GM12874 (cell line): Measurements from ENCODE around the gene SLC43A1.

Source experiments
- TF ChIP-seq, protein P1 (sequence below): IDR thresholded peaks from 2 replicates; pipeline ENCODE4 v1.5.1; 2011; ENCODE audit warnings: low read depth, mild to moderate bottlenecking, control low read depth, low read length, moderate library complexity; ENCODE audit not compliant: insufficient read depth

SLC43A1 gene

DNA sequence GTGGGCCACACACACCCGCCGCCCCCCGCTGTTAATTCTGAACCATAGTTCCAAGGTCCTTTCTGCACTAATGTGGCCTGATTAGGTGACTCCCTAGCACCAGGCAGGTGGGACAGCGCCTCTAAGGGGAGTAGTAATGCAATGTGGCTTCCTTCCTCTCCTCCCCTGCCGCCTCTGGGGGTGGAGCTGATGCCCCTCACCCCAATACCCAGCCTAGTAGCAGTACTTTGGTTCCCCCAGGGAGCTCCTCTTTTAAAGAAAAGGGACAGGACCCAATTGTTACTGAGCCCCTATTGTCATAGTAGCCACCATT, 40.7 kb downstream of the SLC43A1 start:
- TF ChIP-seq, protein P1, sequence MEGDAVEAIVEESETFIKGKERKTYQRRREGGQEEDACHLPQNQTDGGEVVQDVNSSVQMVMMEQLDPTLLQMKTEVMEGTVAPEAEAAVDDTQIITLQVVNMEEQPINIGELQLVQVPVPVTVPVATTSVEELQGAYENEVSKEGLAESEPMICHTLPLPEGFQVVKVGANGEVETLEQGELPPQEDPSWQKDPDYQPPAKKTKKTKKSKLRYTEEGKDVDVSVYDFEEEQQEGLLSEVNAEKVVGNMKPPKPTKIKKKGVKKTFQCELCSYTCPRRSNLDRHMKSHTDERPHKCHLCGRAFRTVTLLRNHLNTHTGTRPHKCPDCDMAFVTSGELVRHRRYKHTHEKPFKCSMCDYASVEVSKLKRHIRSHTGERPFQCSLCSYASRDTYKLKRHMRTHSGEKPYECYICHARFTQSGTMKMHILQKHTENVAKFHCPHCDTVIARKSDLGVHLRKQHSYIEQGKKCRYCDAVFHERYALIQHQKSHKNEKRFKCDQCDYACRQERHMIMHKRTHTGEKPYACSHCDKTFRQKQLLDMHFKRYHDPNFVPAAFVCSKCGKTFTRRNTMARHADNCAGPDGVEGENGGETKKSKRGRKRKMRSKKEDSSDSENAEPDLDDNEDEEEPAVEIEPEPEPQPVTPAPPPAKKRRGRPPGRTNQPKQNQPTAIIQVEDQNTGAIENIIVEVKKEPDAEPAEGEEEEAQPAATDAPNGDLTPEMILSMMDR = no peak

DNA sequence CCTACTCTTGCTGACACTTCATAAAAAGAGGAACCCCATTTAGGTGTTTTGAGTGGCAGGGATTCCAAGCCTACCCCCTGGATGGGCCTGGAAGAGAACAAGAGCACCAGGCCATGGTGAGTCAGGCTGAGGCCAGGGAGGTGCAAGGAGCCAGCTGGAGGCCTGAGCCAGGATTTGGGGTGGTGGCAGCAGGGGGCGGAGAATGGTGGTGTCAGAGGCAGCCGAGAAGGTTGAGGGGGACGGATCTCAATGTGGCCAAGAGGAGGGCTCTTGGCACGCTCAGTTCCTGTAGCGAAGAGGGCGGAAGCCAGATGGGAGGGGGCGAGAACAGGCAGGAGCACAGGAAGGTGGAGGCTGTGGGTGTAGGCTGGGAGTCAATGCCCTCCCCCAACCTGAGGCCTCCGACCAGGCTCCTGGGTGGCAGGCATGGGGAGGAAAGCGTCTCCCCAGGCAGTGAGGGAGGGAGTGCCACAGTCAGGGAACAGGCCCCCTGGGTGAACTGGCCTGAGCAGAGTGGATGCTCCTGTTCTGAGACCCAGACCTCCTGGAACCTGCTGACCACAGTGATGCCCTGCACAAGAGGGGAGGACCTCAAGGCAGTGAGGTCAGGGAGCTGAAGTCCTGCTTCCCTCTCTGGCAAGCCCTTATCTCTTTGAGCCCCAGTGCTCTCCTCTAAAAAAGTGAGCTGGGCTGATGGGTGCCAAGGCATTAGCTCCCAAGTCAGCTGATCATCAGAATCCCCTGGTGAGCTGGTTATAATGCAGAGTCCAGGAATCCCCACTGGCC, 41.3 kb downstream of the SLC43A1 start:
- TF ChIP-seq, protein P1 = no peak

DNA sequence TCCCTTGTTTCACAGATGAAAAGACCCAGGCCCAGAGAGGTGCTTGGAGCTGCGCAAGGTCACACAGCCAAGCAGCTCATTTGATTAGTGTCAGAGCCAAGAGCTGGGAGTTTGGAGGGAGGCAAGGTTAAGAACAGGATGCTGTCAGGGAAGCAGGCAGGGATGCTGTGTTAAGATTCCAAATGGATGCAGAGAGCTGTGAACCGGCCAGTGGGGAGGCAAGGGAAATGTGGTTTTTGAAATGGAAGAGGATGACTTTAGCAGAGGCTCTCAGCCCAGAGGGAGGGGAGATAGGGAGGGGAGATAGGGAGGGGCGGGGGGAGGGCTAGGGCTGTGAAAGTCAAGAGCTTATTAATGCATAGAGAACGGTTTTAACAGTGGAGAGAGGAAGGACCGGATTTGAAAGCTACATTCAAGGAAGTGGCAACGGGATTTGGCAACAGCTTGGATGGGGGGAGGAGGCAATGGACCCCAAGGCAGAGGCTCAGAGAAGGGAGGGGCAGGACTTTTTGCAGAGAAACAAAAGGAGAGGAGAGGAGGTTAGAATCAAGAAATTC, 42.1 kb downstream of the SLC43A1 start:
- TF ChIP-seq, protein P1 = no peak

DNA sequence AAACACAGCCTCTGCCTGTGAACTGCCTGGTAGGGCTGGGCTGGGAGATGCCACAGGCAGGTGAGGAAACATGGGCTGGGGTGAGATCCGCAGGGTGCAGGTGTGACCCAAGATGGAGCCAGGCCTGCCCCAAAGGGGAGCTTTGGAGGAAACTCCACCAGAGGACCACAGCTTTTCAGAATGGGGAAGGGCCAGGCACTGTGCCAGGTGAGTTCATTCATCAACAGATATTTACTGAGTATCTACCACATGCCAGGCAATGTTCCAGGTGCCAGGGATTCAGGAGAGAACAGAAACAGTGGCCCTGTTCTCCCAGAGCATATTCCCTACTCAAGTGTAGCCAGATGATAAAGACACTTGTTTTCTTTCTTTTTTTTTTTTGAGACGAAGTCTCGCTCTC, 44.0 kb downstream of the SLC43A1 start:
- TF ChIP-seq, protein P1 = no peak

- TF ChIP-seq, protein P1 = no peak
Observed at GRCh38 chr11:57469268-57469667, 46.2 kb downstream of the SLC43A1 start.

- TF ChIP-seq, protein P1 = no peak
Observed at GRCh38 chr11:57468276-57468675, 47.2 kb downstream of the SLC43A1 start.

GRCh38 chr11:57467508-57468157, 47.9 kb downstream of the SLC43A1 start:
- TF ChIP-seq, protein P1 = no peak
